Osteoblast (primary cell): Measurements from ENCODE around the gene KISS1. TPM values are rescaled to one million over a fixed set of nuclear protein-coding genes. Genes with fewer than 3 reads are reported as not detected.

Experiments
- DNase-seq: peaks from one replicate; pipeline ENCODE4 v3.0.0; 2011; ENCODE audit warnings: low spot score, mixed read lengths; ENCODE audit not compliant: insufficient read length; ENCODE audit errors: missing footprints
- H2AFZ ChIP-seq: 2 replicates; pipeline ENCODE4 v1.6.0; 2011; ENCODE audit warnings: mild to moderate bottlenecking, low read length
- H3K27ac ChIP-seq: 2 replicates; pipeline ENCODE4 v1.5.1; 2011; ENCODE audit warnings: mild to moderate bottlenecking, low read depth, low read length, moderate library complexity
- H3K27me3 ChIP-seq: 2 replicates; pipeline ENCODE4 v1.6.0; 2012; ENCODE audit warnings: mild to moderate bottlenecking, control low read depth, inconsistent platforms, low read length, moderate library complexity; ENCODE audit not compliant: insufficient read depth
- H3K36me3 ChIP-seq: 2 replicates; pipeline ENCODE4 v1.5.1; 2011; ENCODE audit warnings: mild to moderate bottlenecking, low read length, control low read depth, moderate library complexity; ENCODE audit not compliant: insufficient read depth
- H3K4me1 ChIP-seq: 2 replicates; pipeline ENCODE4 v1.5.1; 2011; ENCODE audit warnings: mild to moderate bottlenecking, low read length, control low read depth, moderate library complexity; ENCODE audit not compliant: insufficient read depth
- H3K4me2 ChIP-seq: 2 replicates; pipeline ENCODE4 v1.6.0; 2011; ENCODE audit warnings: mild to moderate bottlenecking, low read length; ENCODE audit not compliant: insufficient read depth
- H3K4me3 ChIP-seq: fragments of 200-600 bp; sonication (generic); 3 replicates; pipeline ENCODE4 v1.5.1; 2012; ENCODE audit warnings: mild to moderate bottlenecking, low read length, inconsistent platforms; ENCODE audit not compliant: insufficient read depth
- H3K79me2 ChIP-seq: 2 replicates; pipeline ENCODE4 v1.6.0; 2012; ENCODE audit warnings: mild to moderate bottlenecking, low read length, control low read depth, inconsistent platforms; ENCODE audit not compliant: insufficient read depth
- H3K9me3 ChIP-seq: 2 replicates; pipeline ENCODE4 v1.5.1; 2011; ENCODE audit warnings: low read depth, low read length, control low read depth
- H4K20me1 ChIP-seq: 2 replicates; pipeline ENCODE4 v1.6.0; 2012; ENCODE audit warnings: mild to moderate bottlenecking, low read length, control low read depth; ENCODE audit not compliant: insufficient read depth
- CTCF ChIP-seq: IDR thresholded peaks from 2 replicates; pipeline ENCODE4 v1.5.1; 2011; ENCODE audit warnings: mild to moderate bottlenecking, low read depth, low read length, moderate library complexity; ENCODE audit errors: extremely low read depth
- total RNA-seq: library from RNA; depleted of rRNA; stranded (reverse); fragments of >200 nt; gene quantifications from 2 replicates; pipeline ENCODE4 v1.2.3, GENCODE V29; 2012

The KISS1 gene
- total RNA-seq, 1 donor = not detected

GRCh38 chr1:204170494-204171155 is 25.7 kb downstream of the KISS1 start:
- Histone ChIP-seq H3K4me3 (no peak overlapping the region), H3K79me2 (no peaks in the 10 kb centered on the region), H3K27me3 (peaks cover under 1% of the 10 kb centered on the region), H3K36me3 (no peaks in the 10 kb centered on the region), H3K9me3 (peaks cover 5% of the 10 kb centered on the region), H3K4me2 (no peak overlapping the region), H2AFZ (no peak overlapping the region), H3K4me1 (peaks cover 13% of the 10 kb centered on the region), H4K20me1 (no peaks in the 10 kb centered on the region), H3K27ac (no peak overlapping the region)
- no peak for TF ChIP-seq CTCF
- DNase-seq = no peak

GRCh38 chr1:204169858-204170257 is 26.4 kb downstream of the KISS1 start:
- peaks cover 13% of the 10 kb centered on the region for H3K4me1 ChIP-seq
- H3K4me2 ChIP-seq = no peak overlapping the region
- no peak overlapping the region for H2AFZ ChIP-seq
- no peaks in the 10 kb centered on the region for H4K20me1 ChIP-seq
- DNase-seq = no peak
- no peaks in the 10 kb centered on the region for H3K36me3 ChIP-seq
- H3K79me2 ChIP-seq = no peaks in the 10 kb centered on the region
- no peaks in the 10 kb centered on the region for H3K27me3 ChIP-seq
- peaks cover 5% of the 10 kb centered on the region for H3K9me3 ChIP-seq
- H3K27ac ChIP-seq = no peak overlapping the region
- no peak overlapping the region for H3K4me3 ChIP-seq
- TF ChIP-seq CTCF = no peak

GRCh38 chr1:204167730-204168129 is 28.6 kb downstream of the KISS1 start:
- H3K4me1 ChIP-seq = peaks cover 13% of the 10 kb centered on the region
- H3K27me3 ChIP-seq = no peaks in the 10 kb centered on the region
- H3K9me3 ChIP-seq = peaks cover 5% of the 10 kb centered on the region
- H3K4me2 ChIP-seq = no peak overlapping the region
- H3K79me2 ChIP-seq = no peaks in the 10 kb centered on the region
- H3K27ac ChIP-seq = no peak overlapping the region
- H2AFZ ChIP-seq = no peak overlapping the region
- H3K36me3 ChIP-seq = no peaks in the 10 kb centered on the region
- no peak for TF ChIP-seq CTCF
- DNase-seq = no peak
- no peak overlapping the region for H3K4me3 ChIP-seq
- H4K20me1 ChIP-seq = no peaks in the 10 kb centered on the region

GRCh38 chr1:204166219-204166618 is 30.1 kb downstream of the KISS1 start, which contains the start of gene REN:
REN (minus strand) TSS chr1:204166337; CDS start chr1:204166293, 44 bp downstream.
- H4K20me1 ChIP-seq = no peaks in the 10 kb centered on the region
- peaks cover 5% of the 10 kb centered on the region for H3K9me3 ChIP-seq
- no peak for DNase-seq
- no peaks in the 10 kb centered on the region for H3K4me1 ChIP-seq
- H2AFZ ChIP-seq = no peak within 1 kb of the TSS
- H3K4me2 ChIP-seq = no peak within 1 kb of the TSS
- H3K27me3 ChIP-seq = peaks cover 4% of the 10 kb centered on the region
- no peak within 1 kb of the TSS for H3K27ac ChIP-seq
- no peak within 1 kb of the TSS for H3K4me3 ChIP-seq
- no peak for TF ChIP-seq CTCF
- no peaks in the 10 kb centered on the region for H3K36me3 ChIP-seq
- no peaks in the 10 kb centered on the region for H3K79me2 ChIP-seq
